ENCODE data around the gene VASN.
"Not testable (repeated sequence)": the region's sequence is repeated elsewhere in the genome, so short reads cannot be mapped to it uniquely, and the experiment has no call there.

GRCh38 chr16:4344300-4344982 is 27.2 kb upstream of the VASN start:
- TF ChIP-seq YY1 (IDR thresholded peaks at IDR 0.05; ENCODE audit: insufficient read depth, insufficient read length); ZNF274 (IDR thresholded peaks at IDR 0.05; ENCODE audit: low read depth, low read length); SUZ12 (IDR thresholded peaks at IDR 0.05; ENCODE audit: extremely low read depth, insufficient read depth, insufficient read length): not testable (repeated sequence)
